Esophagus squamous epithelium (tissue), 5 donors: ENCODE measurements around the gene LGALS13. TPM values are rescaled to one million over a fixed set of nuclear protein-coding genes. Genes with fewer than 3 reads are reported as not detected.

Experiments used
- DNase-seq: peaks from one replicate; lab custom pipeline; 2025; lab: John Stamatoyannopoulos, UW
- H3K27ac ChIP-seq, 4 donors: fragments of 200-600 bp; sonication (generic); one replicate each; pipeline ENCODE4 v1.5.1; 2016 to 2019; ENCODE audit warnings: mild to moderate bottlenecking in 1 of 4
- H3K27me3 ChIP-seq, 4 donors: fragments of 200-600 bp; sonication (generic); 1 replicate in 3 of 4; 2 replicates in 1 of 4; pipeline versions ENCODE4 v1.5.1 to v1.6.0; 2017 to 2021; ENCODE audit warnings: antibody characterized with exemption in 1 of 4
- H3K36me3 ChIP-seq, 3 donors: fragments of 200-600 bp; sonication (generic); one replicate each; pipeline ENCODE4 v1.5.1; 2016 to 2019
- H3K4me1 ChIP-seq, 3 donors: fragments of 200-600 bp; sonication (generic); one replicate each; pipeline ENCODE4 v1.5.1; 2017 to 2019
- H3K4me3 ChIP-seq, 4 donors: fragments of 200-600 bp; sonication (generic); 1 replicate in 3 of 4; 2 replicates in 1 of 4; pipeline ENCODE4 v1.5.1; 2016 to 2019; ENCODE audit warnings: mild to moderate bottlenecking in 2 of 4, moderate library complexity in 1 of 4
- H3K9me3 ChIP-seq, 3 donors: fragments of 200-600 bp; sonication (generic); one replicate each; pipeline ENCODE4 v1.5.1; 2016 to 2019
- CTCF ChIP-seq, 6 experiments: fragments of 450-650 bp in 4 of 6; fragments of 200-600 bp in 2 of 6; sonication (generic) in 2 of 6; IDR thresholded peaks; one replicate each; pipeline ENCODE4 v1.5.1; 2016 to 2019; ENCODE audit warnings: antibody characterized with exemption in 6 of 6, mild to moderate bottlenecking in 4 of 6, moderate library complexity in 4 of 6
- POLR2A ChIP-seq, 4 donors: fragments of 450-650 bp; IDR thresholded peaks; one replicate each; pipeline ENCODE4 v1.6.1; 2017; ENCODE audit warnings: antibody characterized with exemption in 4 of 4, mild to moderate bottlenecking in 4 of 4, moderate library complexity in 3 of 4
- WGBS, 2 donors: methylation state at CpG; one replicate each; pipeline ENCODE4 v1.1.5; 2018; 5-methylcytosine and 5-hydroxymethylcytosine counted together
- intact Hi-C: fragments of 100-400 bp; cut with DNase I; formaldehyde crosslinking; loops from one replicate; pipeline ENCODE4 v1.15.0; 2022
- total RNA-seq, 4 donors: library from RNA; depleted of rRNA; stranded (reverse); fragments of >200 nt; gene quantifications; one replicate each; pipeline ENCODE4 v1.1.0, GENCODE V29; 2016
- donor health status: DM: yes; HTN: yes; CAD: no.

The LGALS13 gene
- total RNA-seq, 4 donors from 2014 or later: not detected

GRCh38 chr19:39582442-39582841 lies 19.9 kb upstream of the LGALS13 start:
- no peak for DNase-seq
- peaks cover 0 to 26% (median 0%) of the 10 kb centered on the region in 4 donors for H3K27me3 ChIP-seq
- intact Hi-C loops: no loop called here
- no peak for TF ChIP-seq POLR2A (IDR thresholded peaks at IDR 0.05)
- TF ChIP-seq CTCF (IDR thresholded peaks at IDR 0.05): no peak
- H3K27ac ChIP-seq: no peak overlapping the region
- H3K36me3 ChIP-seq: no peaks in the 10 kb centered on the region
- H3K4me1 ChIP-seq: no peaks in the 10 kb centered on the region
- WGBS, 2 donors: 40 to 55% methylated on average over 4 of the region's 4 CpGs
- H3K9me3 ChIP-seq: no peaks in the 10 kb centered on the region
- no peak overlapping the region for H3K4me3 ChIP-seq

- no peak for DNase-seq
- TF ChIP-seq CTCF (IDR thresholded peaks at IDR 0.05) (no peak), POLR2A (IDR thresholded peaks at IDR 0.05) (no peak)
- Histone ChIP-seq H3K4me1 (no peaks in the 10 kb centered on the region), H3K36me3 (no peaks in the 10 kb centered on the region), H3K4me3 (no peak overlapping the region), H3K27ac (no peak overlapping the region), H3K27me3 (peaks cover 0 to 32% (median 0%) of the 10 kb centered on the region in 4 donors), H3K9me3 (no peaks in the 10 kb centered on the region)
- 55 to 63% methylated on average over 8 of the region's 8 CpGs for WGBS, 2 donors
- intact Hi-C loops: no loop called here
Observed at GRCh38 chr19:39582891-39583625, 19.3 kb upstream of the LGALS13 start.

- Histone ChIP-seq H3K9me3 (no peaks in the 10 kb centered on the region), H3K36me3 (no peaks in the 10 kb centered on the region), H3K4me1 (no peaks in the 10 kb centered on the region), H3K27me3 (peaks cover 0 to 27% (median 2%) of the 10 kb centered on the region in 4 donors), H3K4me3 (no peak overlapping the region), H3K27ac (no peak overlapping the region)
- DNase-seq: no peak
- TF ChIP-seq CTCF (IDR thresholded peaks at IDR 0.05) (no peak), POLR2A (IDR thresholded peaks at IDR 0.05) (no peak)
- intact Hi-C loops: no loop called here
- 57 to 61% methylated on average over 4 of the region's 4 CpGs for WGBS, 2 donors
Observed at GRCh38 chr19:39587496-39587895, 14.8 kb upstream of the LGALS13 start.

- no peak for DNase-seq
Observed at GRCh38 chr19:39588066-39588465, 14.3 kb upstream of the LGALS13 start.

More at GRCh38 chr19:39588066-39588465, 14.3 kb upstream of the LGALS13 start:
- H3K4me1 ChIP-seq: no peaks in the 10 kb centered on the region
- H3K27ac ChIP-seq: no peak overlapping the region
- TF ChIP-seq POLR2A (IDR thresholded peaks at IDR 0.05) (no peak), CTCF (IDR thresholded peaks at IDR 0.05) (no peak)
- H3K9me3 ChIP-seq: no peaks in the 10 kb centered on the region
- intact Hi-C loops: no loop called here
- WGBS, 2 donors: 0 to 47% methylated on average over 1 to 2 of the region's 2 CpGs
- no peak overlapping the region for H3K4me3 ChIP-seq
- H3K27me3 ChIP-seq: peaks cover 0 to 27% (median 2%) of the 10 kb centered on the region in 4 donors
- H3K36me3 ChIP-seq: no peaks in the 10 kb centered on the region
